IPS-18a (cell line): ENCODE results near the gene NDUFAB1.
"Not testable (repeated sequence)": the region's sequence is repeated elsewhere in the genome, so short reads cannot be mapped to it uniquely, and the experiment has no call there.

Experiments used
- H3K27ac ChIP-seq: one replicate; pipeline ENCODE4 v1.5.1; 2013; ENCODE audit warnings: low read length
- H3K27me3 ChIP-seq: one replicate; pipeline ENCODE4 v1.6.1; 2013; ENCODE audit warnings: mild to moderate bottlenecking, low read length; ENCODE audit not compliant: control insufficient read depth, insufficient read depth
- H3K36me3 ChIP-seq: one replicate; pipeline ENCODE4 v1.6.1; 2013; ENCODE audit warnings: low read depth, low read length; ENCODE audit not compliant: control insufficient read depth
- H3K4me1 ChIP-seq: one replicate; pipeline ENCODE4 v1.6.1; 2013; ENCODE audit warnings: low read depth, low read length; ENCODE audit not compliant: control insufficient read depth
- H3K4me3 ChIP-seq: one replicate; pipeline ENCODE4 v1.5.1; 2013; ENCODE audit warnings: low read length
- H3K9ac ChIP-seq: one replicate; pipeline ENCODE4 v1.6.1; 2013; ENCODE audit warnings: mild to moderate bottlenecking, low read length, moderate library complexity
- H3K9me3 ChIP-seq: one replicate; pipeline ENCODE4 v1.6.1; 2013; ENCODE audit warnings: low read depth, low read length; ENCODE audit not compliant: control insufficient read depth

NDUFAB1 gene

DNA sequence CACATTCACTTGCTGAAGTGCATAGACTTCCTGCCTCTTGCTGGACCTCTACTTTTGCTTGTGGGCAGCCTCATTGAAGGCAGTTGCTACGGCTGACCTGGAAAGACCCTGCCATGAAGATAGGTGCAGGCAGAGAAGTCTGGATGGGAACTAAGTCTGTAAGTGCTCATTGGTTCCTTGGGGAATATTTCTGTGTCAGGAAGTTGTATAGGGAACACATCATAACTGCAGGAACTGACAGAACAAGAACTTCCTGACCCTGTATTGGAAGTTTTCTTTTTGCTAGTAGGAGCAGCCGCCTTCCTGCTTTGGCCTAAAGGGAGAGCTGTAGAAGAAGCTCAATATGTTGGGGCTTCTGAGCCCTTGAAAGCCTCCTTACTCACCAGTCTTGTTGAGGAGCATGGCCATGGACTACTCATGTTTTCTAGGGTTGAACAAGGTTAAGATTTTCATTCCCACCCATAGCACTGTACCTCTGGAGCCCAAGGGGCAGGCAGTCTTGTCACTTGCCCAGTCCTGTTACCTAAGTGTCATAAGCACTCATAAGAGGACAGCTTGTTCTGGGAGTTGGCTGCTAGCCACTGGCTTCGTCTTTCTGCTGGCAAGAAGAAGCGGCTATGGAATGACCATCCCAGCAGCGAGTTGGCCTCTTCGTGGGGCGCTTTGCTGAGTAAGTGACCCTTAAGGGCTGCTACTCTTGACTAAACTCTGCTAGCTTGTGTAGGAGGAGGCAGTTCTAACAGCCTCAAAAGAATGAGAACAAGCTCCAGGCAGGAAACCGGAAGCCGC, 31.3 kb downstream of the NDUFAB1 start:
- no peak overlapping the region for H3K27ac ChIP-seq
- H3K9me3 ChIP-seq, result no peaks in the 10 kb centered on the region
- H3K4me3 ChIP-seq, result no peak overlapping the region
- H3K9ac ChIP-seq, result no peak overlapping the region
- H3K4me1 ChIP-seq, result no peaks in the 10 kb centered on the region
- H3K36me3 ChIP-seq, result peaks cover 77% of the 10 kb centered on the region
- no peaks in the 10 kb centered on the region for H3K27me3 ChIP-seq

DNA sequence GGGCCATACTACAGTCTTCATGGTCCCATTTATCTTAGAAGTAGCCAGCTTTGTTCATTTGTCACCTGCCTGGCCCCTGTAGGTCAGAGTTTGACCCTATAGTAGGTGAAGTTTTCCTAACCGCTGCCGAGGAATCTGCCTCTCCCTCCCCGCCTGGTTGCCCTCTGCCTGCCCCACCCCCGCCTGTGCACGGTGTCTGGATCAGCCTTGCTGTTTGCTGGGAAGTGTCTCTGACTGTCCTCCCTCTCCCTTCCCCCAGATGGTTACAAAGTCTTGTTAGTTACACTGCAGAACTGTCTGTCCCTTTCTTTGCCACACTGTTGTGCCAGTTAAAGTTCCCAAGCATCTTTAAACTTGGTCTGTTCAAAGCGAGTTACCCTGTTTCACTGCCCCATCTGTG, 32.9 kb downstream of the NDUFAB1 start:
- Histone ChIP-seq H3K9ac (no peak overlapping the region), H3K4me1 (no peaks in the 10 kb centered on the region), H3K27me3 (no peaks in the 10 kb centered on the region), H3K4me3 (no peak overlapping the region), H3K36me3 (peaks cover 77% of the 10 kb centered on the region), H3K27ac (no peak overlapping the region), H3K9me3 (no peaks in the 10 kb centered on the region)

- no peak overlapping the region for H3K27ac ChIP-seq
- H3K9me3 ChIP-seq, result no peaks in the 10 kb centered on the region
- no peak overlapping the region for H3K4me3 ChIP-seq
- peaks cover 73% of the 10 kb centered on the region for H3K36me3 ChIP-seq
- H3K9ac ChIP-seq, result no peak overlapping the region
- H3K4me1 ChIP-seq, result no peaks in the 10 kb centered on the region
- H3K27me3 ChIP-seq, result no peaks in the 10 kb centered on the region
These were observed 33.6 kb downstream of the NDUFAB1 start for GRCh38 chr16:23562505-23562904.

DNA sequence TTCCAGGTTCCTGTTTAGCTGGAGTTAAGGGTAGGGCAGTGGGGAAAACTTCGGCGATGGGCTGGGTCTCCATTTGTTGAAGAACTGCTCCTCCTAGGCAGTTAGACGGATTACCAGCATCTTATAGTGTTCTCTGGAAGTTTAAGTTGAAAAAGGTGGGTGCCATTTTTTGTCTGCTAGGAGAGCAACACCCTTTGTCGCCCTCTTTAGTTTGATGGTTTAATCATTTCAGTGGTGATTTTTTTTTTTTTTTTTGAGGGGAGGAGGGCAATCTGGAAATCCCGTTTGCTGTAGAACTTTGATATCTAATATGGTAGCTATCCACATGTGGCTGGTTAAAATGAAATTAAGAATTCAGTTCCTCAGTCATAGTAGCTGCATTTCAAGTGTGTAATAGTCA, 34.5 kb downstream of the NDUFAB1 start:
- Histone ChIP-seq H3K27ac (no peak overlapping the region), H3K4me1 (no peaks in the 10 kb centered on the region), H3K9me3 (no peaks in the 10 kb centered on the region), H3K36me3 (peaks cover 64% of the 10 kb centered on the region), H3K27me3 (no peaks in the 10 kb centered on the region), H3K9ac (no peak overlapping the region), H3K4me3 (no peak overlapping the region)

GRCh38 chr16:23557779-23558702, 38.1 kb downstream of the NDUFAB1 start:
- Histone ChIP-seq H3K27ac (peak overlapping the region; percentile 57), H3K4me3 (peak overlapping the region; percentile 73), H3K27me3 (no peaks in the 10 kb centered on the region), H3K9ac (peak overlapping the region; percentile 84), H3K9me3 (no peaks in the 10 kb centered on the region), H3K4me1 (no peaks in the 10 kb centered on the region), H3K36me3 (peaks cover 41% of the 10 kb centered on the region)

- no peaks in the 10 kb centered on the region for H3K27me3 ChIP-seq
These were observed 39.0 kb downstream of the NDUFAB1 start, which contains the start of the genes EARS2 and UBFD1 for GRCh38 chr16:23556881-23557778. Gene EARS2, minus strand, starts transcription at chr16:23557350. Its CDS starts 7 bp downstream, at chr16:23557343. Gene UBFD1, plus strand, starts transcription at chr16:23557727. Its CDS starts 16 bp downstream, at chr16:23557743.

DNA sequence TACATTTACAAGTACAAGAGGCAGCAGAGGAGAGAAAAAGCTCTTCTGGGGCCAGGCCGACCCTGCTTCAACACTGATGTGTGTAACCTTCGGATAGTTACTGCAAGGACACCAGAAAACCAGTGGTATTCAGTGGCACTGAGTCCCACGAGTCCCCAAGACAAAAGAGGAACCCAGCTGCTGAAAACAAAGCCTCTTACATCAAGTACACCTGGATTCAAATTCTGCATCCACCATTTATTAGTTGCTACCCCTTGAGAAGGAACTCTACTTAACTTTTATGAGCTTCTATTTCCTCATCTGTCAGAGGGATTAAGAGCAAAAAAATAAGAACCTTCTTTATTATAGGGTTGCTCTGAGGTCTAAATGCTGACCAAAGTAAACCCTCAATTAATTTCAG, 41.6 kb downstream of the NDUFAB1 start:
- no peaks in the 10 kb centered on the region for H3K9me3 ChIP-seq
- peaks cover 35% of the 10 kb centered on the region for H3K36me3 ChIP-seq
- H3K9ac ChIP-seq, result no peak overlapping the region
- H3K27me3 ChIP-seq, result no peaks in the 10 kb centered on the region
- H3K27ac ChIP-seq, result no peak overlapping the region
- no peak overlapping the region for H3K4me3 ChIP-seq
- H3K4me1 ChIP-seq, result no peaks in the 10 kb centered on the region

More at GRCh38 chr16:23556881-23557778, 39.0 kb downstream of the NDUFAB1 start, which contains the start of the genes EARS2 and UBFD1:
- Histone ChIP-seq H3K4me3 (peak within 1 kb of the TSS; percentile 73), H3K9ac (peak within 1 kb of the TSS; percentile 84), H3K27ac (peak within 1 kb of the TSS; percentile 57), H3K4me1 (no peaks in the 10 kb centered on the region), H3K9me3 (no peaks in the 10 kb centered on the region), H3K36me3 (peaks cover 41% of the 10 kb centered on the region)

GRCh38 chr16:23552161-23552560, 44.0 kb downstream of the NDUFAB1 start:
- Histone ChIP-seq H3K36me3 (peaks cover 46% of the 10 kb centered on the region), H3K9me3 (no peaks in the 10 kb centered on the region), H3K27ac (no peak overlapping the region), H3K4me3 (no peak overlapping the region), H3K4me1 (no peaks in the 10 kb centered on the region), H3K9ac (no peak overlapping the region), H3K27me3 (no peaks in the 10 kb centered on the region)

GRCh38 chr16:23549938-23550337, 46.2 kb downstream of the NDUFAB1 start:
- H3K9me3 ChIP-seq, result no peaks in the 10 kb centered on the region
- H3K27me3 ChIP-seq, result no peaks in the 10 kb centered on the region
- H3K27ac ChIP-seq, result no peak overlapping the region
- no peak overlapping the region for H3K4me3 ChIP-seq
- H3K4me1 ChIP-seq, result no peaks in the 10 kb centered on the region
- H3K9ac ChIP-seq, result no peak overlapping the region
- H3K36me3 ChIP-seq, result peaks cover 61% of the 10 kb centered on the region

DNA sequence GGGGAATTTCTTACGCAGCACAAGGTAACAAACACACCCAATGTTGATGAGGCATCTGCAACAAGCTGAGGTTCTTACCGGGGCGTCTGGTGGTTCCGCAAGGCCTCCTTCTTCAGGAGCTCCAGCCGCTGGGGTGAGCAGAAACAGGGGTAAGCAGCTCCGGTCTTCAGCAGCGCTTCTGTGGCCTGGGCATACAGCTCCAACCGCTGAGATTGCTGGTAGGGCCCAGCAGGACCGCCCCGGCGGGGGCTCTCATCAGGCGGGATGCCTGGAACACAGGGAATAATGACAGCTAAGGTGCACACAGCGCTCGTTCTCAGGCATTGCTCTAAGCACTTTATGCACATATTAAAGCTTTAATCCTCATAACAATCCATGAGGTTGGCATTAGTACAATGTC, 51.7 kb downstream of the NDUFAB1 start:
- Histone ChIP-seq H3K27ac (no peak overlapping the region), H3K4me3 (no peak overlapping the region), H3K9ac (no peak overlapping the region), H3K36me3 (peaks cover 61% of the 10 kb centered on the region), H3K27me3 (no peaks in the 10 kb centered on the region), H3K9me3 (no peaks in the 10 kb centered on the region), H3K4me1 (no peaks in the 10 kb centered on the region)

- H3K9me3 ChIP-seq, H3K27me3 ChIP-seq, H3K27ac ChIP-seq, H3K4me1 ChIP-seq, H3K4me3 ChIP-seq, H3K9ac ChIP-seq: not testable (repeated sequence)
- peaks cover 46% of the 10 kb centered on the region for H3K36me3 ChIP-seq
These were observed 55.3 kb downstream of the NDUFAB1 start for GRCh38 chr16:23540817-23541178.
